Measurements from ENCODE around the gene GPR160.

DNA sequence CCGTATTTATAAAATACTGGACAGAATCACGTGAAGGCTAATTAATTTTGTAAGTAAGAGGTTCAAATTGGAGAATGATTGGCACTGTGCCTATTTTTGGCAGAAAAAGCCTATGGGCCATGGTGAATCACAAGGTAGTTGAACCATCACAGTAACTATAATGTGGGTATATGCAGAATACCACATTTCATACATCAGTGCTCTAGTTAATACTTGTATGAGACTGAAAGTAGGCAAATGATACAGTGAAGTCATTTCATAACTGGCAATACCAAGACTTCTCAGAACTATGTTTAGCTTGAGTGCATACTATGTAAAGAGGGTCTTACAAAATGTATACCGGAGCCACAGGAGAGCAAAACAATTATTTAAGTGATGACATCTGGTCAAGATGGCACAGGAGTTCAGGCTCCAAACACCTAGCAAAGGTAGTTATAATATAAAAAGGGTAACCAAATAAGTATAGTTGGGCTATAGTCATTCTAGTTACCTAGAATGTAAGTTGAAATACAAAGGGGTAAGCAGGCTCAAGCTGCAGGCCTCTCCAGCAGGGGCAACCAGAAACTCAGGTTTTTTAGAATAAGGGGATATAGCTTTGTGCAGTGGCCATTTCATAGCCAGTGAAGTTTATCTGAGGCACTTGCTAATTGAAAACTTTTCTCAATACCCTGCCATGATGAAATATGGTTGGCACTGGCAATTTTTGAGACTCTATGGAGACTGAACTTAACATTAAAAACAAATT, 19.1 kb downstream of the GPR160 start:
- TF ChIP-seq, protein P1, sequence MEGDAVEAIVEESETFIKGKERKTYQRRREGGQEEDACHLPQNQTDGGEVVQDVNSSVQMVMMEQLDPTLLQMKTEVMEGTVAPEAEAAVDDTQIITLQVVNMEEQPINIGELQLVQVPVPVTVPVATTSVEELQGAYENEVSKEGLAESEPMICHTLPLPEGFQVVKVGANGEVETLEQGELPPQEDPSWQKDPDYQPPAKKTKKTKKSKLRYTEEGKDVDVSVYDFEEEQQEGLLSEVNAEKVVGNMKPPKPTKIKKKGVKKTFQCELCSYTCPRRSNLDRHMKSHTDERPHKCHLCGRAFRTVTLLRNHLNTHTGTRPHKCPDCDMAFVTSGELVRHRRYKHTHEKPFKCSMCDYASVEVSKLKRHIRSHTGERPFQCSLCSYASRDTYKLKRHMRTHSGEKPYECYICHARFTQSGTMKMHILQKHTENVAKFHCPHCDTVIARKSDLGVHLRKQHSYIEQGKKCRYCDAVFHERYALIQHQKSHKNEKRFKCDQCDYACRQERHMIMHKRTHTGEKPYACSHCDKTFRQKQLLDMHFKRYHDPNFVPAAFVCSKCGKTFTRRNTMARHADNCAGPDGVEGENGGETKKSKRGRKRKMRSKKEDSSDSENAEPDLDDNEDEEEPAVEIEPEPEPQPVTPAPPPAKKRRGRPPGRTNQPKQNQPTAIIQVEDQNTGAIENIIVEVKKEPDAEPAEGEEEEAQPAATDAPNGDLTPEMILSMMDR (IDR thresholded peaks at IDR 0.05 in 4 of 5, conservative IDR thresholded peaks at IDR 0.05 in 1 of 5): no peak
- no peak for TF ChIP-seq POLR2A (IDR thresholded peaks at IDR 0.05)
